ENCODE measurements around the gene NSUN6. TPM values are rescaled to one million over a fixed set of nuclear protein-coding genes. Genes with fewer than 3 reads are reported as not detected.

NSUN6 gene
- polyA plus RNA-seq, 1 experiment: 2.7 TPM

DNA sequence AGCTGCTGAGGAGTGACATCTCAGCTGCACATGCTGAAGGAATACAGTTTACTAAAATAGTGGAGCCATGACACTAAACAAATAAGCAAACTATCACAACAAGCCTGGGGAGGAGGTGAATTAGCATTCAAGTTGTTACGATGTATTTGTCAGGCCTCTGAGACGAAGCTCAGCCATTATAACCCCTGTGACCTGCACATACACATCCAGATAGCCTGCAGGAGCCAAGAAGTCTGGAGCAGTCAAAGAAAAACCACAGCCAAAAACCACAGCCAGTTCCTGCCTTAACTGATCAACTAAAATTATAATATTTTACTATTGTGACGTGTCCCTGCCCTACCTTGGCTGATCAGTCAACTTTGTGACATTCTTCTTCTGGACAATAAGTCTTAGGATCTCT, 68.6 kb downstream of the NSUN6 start:
- DNase-seq (ENCODE audit: low read depth): no peak
- H3K36me3 ChIP-seq (ENCODE audit: control insufficient read depth, insufficient read depth, low read length): no peaks in the 10 kb centered on the region
- no peaks in the 10 kb centered on the region for H3K27me3 ChIP-seq (ENCODE audit: control insufficient read depth, insufficient read depth, low read length)
- ChIA-PET CTCF (no interaction called here), POLR2A (no interaction called here)
- TF ChIP-seq, protein P1, sequence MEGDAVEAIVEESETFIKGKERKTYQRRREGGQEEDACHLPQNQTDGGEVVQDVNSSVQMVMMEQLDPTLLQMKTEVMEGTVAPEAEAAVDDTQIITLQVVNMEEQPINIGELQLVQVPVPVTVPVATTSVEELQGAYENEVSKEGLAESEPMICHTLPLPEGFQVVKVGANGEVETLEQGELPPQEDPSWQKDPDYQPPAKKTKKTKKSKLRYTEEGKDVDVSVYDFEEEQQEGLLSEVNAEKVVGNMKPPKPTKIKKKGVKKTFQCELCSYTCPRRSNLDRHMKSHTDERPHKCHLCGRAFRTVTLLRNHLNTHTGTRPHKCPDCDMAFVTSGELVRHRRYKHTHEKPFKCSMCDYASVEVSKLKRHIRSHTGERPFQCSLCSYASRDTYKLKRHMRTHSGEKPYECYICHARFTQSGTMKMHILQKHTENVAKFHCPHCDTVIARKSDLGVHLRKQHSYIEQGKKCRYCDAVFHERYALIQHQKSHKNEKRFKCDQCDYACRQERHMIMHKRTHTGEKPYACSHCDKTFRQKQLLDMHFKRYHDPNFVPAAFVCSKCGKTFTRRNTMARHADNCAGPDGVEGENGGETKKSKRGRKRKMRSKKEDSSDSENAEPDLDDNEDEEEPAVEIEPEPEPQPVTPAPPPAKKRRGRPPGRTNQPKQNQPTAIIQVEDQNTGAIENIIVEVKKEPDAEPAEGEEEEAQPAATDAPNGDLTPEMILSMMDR (IDR thresholded peaks at IDR 0.05; ENCODE audit: insufficient read depth, low read depth, low read length): no peak
- H3K4me3 ChIP-seq (ENCODE audit: low read depth, low read length): no peak overlapping the region

DNA sequence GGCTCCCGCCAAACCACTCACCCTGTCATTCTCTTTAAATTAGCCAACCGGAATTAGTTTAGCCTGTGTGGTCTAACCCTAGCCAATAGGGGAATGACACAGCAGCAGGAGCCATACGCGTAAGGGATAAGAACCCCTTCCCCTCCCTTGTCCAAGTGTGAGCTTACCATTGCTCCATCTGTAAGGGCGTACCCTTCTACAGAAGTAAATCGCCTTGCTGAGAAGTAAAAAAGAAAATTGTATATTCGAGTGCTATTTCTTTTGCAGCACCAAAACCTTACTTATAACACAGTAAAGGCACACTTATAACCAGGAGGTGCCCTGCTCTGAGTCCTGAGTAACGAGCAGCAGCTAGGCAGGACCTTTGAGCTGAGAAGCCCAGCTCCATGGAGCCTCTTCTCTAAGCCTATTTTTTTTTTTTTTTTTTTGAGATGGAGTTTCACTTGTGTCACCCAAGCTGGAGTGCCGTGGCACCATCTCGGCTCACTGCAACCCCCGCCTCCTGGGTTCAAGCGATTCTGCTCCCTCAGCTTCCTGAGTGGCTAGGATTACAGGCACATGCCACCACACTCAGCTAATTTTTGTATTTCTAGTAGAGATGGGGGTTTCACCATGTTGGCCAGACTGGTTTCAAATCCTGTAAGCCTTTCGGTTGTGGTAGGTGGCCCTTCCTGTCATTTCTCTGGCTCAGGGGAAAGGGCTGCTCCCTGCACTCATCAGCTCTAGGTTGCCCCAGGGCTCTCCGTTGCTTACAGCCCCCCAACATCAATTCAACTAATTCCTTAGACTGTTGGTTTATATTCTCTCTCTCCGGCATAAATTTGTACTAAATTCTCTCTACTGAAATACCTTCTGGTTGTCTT, 73.3 kb downstream of the NSUN6 start:
- TF ChIP-seq, protein P1 (IDR thresholded peaks at IDR 0.05; ENCODE audit: insufficient read depth, low read depth, low read length): no peak
- H3K36me3 ChIP-seq (ENCODE audit: control insufficient read depth, insufficient read depth, low read length): no peaks in the 10 kb centered on the region
- H3K4me3 ChIP-seq (ENCODE audit: low read depth, low read length): no peak overlapping the region
- DNase-seq (ENCODE audit: low read depth): no peak
- ChIA-PET POLR2A (no interaction called here), CTCF (no interaction called here)
- no peaks in the 10 kb centered on the region for H3K27me3 ChIP-seq (ENCODE audit: control insufficient read depth, insufficient read depth, low read length)

DNA sequence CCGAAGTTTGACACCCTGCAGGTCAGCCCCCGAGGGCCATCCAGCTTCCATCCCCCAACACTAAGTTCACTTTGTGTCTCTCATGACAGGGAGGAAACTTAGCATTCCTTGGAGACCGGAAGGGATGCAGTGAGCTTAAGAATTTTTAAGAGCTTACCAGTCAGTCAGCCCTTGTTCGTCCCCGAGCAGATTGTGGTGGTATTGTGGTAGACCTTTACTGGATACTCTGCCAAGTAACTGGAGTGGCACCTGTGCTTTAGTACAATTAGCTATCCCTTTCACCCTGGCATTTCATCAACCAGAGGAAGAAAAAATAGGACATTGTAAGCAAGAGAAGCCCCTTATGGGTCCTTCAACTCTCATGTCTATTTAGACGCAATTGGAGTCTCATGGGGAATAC, 74.8 kb downstream of the NSUN6 start:
- H3K27me3 ChIP-seq (ENCODE audit: control insufficient read depth, insufficient read depth, low read length): no peaks in the 10 kb centered on the region
- no peak for DNase-seq (ENCODE audit: low read depth)
- no peaks in the 10 kb centered on the region for H3K36me3 ChIP-seq (ENCODE audit: control insufficient read depth, insufficient read depth, low read length)
- POLR2A ChIA-PET: no interaction called here
- TF ChIP-seq, protein P1 (IDR thresholded peaks at IDR 0.05; ENCODE audit: insufficient read depth, low read depth, low read length): no peak
- CTCF ChIA-PET: no interaction called here
- H3K4me3 ChIP-seq (ENCODE audit: low read depth, low read length): no peak overlapping the region

DNA sequence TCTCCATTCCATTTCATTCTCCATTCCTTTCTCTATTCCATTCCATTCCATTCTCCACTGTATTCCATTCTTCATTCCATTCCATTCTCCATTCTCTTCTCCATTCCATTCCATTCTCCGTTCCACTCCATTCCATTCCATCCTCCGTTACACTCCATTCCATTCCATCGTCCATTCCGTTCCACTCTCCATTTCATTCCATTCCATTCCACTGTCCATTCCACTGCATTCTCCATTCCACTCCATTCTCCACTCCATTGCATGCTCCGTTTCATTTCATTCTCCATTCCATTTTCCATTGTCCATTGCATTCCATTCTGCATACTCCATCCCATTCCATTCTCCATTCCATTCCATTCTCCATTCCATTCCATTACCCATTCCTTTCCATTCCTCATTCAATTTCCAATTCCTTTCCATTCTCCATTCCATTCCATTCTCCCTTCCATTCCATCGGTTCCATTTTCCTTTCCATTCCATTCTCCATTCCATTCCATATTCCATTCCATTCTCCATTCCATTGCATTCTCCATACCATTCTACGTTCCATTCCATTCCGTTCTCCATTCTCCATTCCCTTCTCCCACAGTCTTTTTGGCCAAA, 78.3 kb downstream of the NSUN6 start:
- DNase-seq (ENCODE audit: low read depth): no peak
- TF ChIP-seq, protein P1 (IDR thresholded peaks at IDR 0.05; ENCODE audit: insufficient read depth, low read depth, low read length): no peak
- CTCF ChIA-PET: no interaction called here
- Histone ChIP-seq H3K36me3 (ENCODE audit: control insufficient read depth, insufficient read depth, low read length) (no peaks in the 10 kb centered on the region), H3K4me3 (ENCODE audit: low read depth, low read length) (no peak overlapping the region), H3K27me3 (ENCODE audit: control insufficient read depth, insufficient read depth, low read length) (no peaks in the 10 kb centered on the region)
- POLR2A ChIA-PET: no interaction called here

DNA sequence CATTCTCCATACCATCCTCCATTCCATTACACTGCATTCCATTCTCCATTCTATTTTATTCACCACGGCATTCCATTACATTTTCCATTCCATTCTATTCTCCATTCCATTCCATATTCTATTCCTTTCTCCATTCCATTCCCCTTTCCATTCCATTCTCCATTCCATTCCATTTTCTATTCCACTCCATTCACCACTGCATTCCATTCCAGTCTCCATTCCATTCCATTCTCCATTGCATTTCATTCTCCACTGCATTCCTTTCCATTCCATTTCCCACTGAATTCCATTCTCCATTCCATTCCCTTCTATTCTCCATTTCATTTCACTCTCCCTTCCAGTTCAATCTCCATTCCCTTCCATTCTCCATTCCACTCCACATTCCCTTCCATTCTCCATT, 79.6 kb downstream of the NSUN6 start:
- Histone ChIP-seq H3K4me3 (ENCODE audit: low read depth, low read length) (no peak overlapping the region), H3K27me3 (ENCODE audit: control insufficient read depth, insufficient read depth, low read length) (no peaks in the 10 kb centered on the region), H3K36me3 (ENCODE audit: control insufficient read depth, insufficient read depth, low read length) (no peaks in the 10 kb centered on the region)
- CTCF ChIA-PET: no interaction called here
- POLR2A ChIA-PET: no interaction called here
- TF ChIP-seq, protein P1 (IDR thresholded peaks at IDR 0.05; ENCODE audit: insufficient read depth, low read depth, low read length): no peak
- no peak for DNase-seq (ENCODE audit: low read depth)
